Spleen (tissue), 7 donors: ENCODE results near the gene SNIP1.

Source experiments
- POLR2A ChIP-seq, 3 donors: fragments of 450-650 bp; IDR thresholded peaks; one replicate each; pipeline ENCODE4 v1.5.1; 2017; ENCODE audit warnings: antibody characterized with exemption in 3 of 3, mild to moderate bottlenecking in 1 of 3
- POLR2AphosphoS5 ChIP-seq, 3 donors: sonication (generic); formaldehyde crosslinking; IDR thresholded peaks; one replicate each; pipeline ENCODE4 v1.5.1; 2017; ENCODE audit warnings: antibody characterized with exemption in 3 of 3
- TF ChIP-seq, protein P1 (sequence below), 11 experiments: fragments of 200-600 bp in 7 of 11; fragments of 450-650 bp in 4 of 11; sonication (generic) in 4 of 11; IDR thresholded peaks in 8 of 11; conservative IDR thresholded peaks in 3 of 11; 1 replicate in 7 of 11; 2 replicates in 4 of 11; pipeline versions ENCODE4 v1.4.0 to v1.8.0; 2016 to 2021; ENCODE audit warnings: antibody characterized with exemption in 11 of 11, inconsistent platforms in 4 of 11, mild to moderate bottlenecking in 1 of 11
- donor health status: DM: no; HTN: no; CAD: no; lungs with moderate emphysema.
- donor health status: DM: no; HTN: no; CAD: no.
- donor health status: DM: no; HTN: no; CAD: no.

DNA sequence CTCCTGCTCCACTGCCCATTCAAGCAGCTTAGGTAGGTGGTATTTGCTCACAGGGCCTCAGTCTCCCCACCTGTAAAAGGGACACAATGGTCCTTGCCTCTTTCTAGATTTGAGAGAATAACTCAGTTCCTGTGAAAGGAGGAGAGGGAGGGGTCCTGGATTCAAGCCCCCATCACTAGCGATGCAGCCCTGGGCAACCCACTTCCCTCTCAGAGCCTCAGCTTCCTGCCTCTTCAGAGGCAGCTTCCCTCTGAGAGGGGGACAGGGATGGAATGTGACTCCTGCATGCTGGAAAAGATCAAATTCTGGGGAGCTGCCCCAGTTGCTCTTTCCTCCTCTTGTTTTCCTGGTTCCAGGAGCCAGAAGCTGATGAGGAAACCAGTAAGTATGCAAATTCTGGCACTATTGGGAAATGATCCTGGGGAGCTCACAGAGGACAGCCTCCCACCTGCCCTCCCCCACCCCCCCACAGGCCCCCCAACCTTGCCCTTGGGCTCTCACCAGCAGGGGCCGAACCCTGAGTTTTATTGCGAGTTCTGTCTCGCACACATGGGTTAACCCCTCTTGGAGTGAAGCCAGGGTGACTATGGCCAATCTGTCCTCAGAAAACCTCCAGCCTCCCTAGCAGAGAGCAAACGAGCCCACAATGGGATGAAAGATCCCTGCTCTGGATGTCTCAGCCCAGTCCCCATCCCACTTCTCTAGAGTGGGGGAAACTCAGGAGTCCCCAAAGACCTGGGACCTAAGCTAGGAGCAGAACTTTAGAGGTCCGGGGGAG is 68.0 kb downstream of the SNIP1 start:
- no peak for TF ChIP-seq POLR2A (IDR thresholded peaks at IDR 0.05)
- TF ChIP-seq, protein P1, sequence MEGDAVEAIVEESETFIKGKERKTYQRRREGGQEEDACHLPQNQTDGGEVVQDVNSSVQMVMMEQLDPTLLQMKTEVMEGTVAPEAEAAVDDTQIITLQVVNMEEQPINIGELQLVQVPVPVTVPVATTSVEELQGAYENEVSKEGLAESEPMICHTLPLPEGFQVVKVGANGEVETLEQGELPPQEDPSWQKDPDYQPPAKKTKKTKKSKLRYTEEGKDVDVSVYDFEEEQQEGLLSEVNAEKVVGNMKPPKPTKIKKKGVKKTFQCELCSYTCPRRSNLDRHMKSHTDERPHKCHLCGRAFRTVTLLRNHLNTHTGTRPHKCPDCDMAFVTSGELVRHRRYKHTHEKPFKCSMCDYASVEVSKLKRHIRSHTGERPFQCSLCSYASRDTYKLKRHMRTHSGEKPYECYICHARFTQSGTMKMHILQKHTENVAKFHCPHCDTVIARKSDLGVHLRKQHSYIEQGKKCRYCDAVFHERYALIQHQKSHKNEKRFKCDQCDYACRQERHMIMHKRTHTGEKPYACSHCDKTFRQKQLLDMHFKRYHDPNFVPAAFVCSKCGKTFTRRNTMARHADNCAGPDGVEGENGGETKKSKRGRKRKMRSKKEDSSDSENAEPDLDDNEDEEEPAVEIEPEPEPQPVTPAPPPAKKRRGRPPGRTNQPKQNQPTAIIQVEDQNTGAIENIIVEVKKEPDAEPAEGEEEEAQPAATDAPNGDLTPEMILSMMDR (IDR thresholded peaks at IDR 0.05 in 8 of 11, conservative IDR thresholded peaks at IDR 0.05 in 3 of 11): no peak
- no peak for TF ChIP-seq POLR2AphosphoS5 (IDR thresholded peaks at IDR 0.05)
